Parathyroid adenoma (tissue), 2 donors: ENCODE data around the gene TYRP1.

Experiments
- H2AFZ ChIP-seq: fragments of 300-600 bp; sonication (generic); one replicate; pipeline ENCODE4 v1.7.0; 2017; ENCODE audit warnings: antibody characterized with exemption, mild to moderate bottlenecking
- H3K27ac ChIP-seq: fragments of 300-600 bp; sonication (generic); one replicate; pipeline ENCODE4 v1.7.0; 2017
- H3K27me3 ChIP-seq: fragments of 300-600 bp; sonication (generic); one replicate; pipeline ENCODE4 v1.7.0; 2017; ENCODE audit warnings: low read length; ENCODE audit not compliant: control insufficient read depth, insufficient read depth
- H3K36me3 ChIP-seq: fragments of 300-600 bp; sonication (generic); one replicate; pipeline ENCODE4 v1.7.0; 2017; ENCODE audit warnings: low read length; ENCODE audit not compliant: control insufficient read depth, insufficient read depth
- H3K4me1 ChIP-seq: fragments of 300-600 bp; sonication (generic); one replicate; pipeline ENCODE4 v1.7.0; 2017; ENCODE audit warnings: control low read depth
- H3K4me2 ChIP-seq: fragments of 300-600 bp; sonication (generic); one replicate; pipeline ENCODE4 v1.7.0; 2017; ENCODE audit warnings: low read length
- H3K4me3 ChIP-seq: fragments of 300-600 bp; sonication (generic); one replicate; pipeline ENCODE4 v1.7.0; 2017; ENCODE audit warnings: low read depth, low read length
- H3K79me2 ChIP-seq: fragments of 300-600 bp; sonication (generic); one replicate; pipeline ENCODE4 v1.7.0; 2017; ENCODE audit warnings: control low read depth
- H3K9ac ChIP-seq: fragments of 300-600 bp; sonication (generic); one replicate; pipeline ENCODE4 v1.7.0; 2017; ENCODE audit warnings: mild to moderate bottlenecking
- H3K9me3 ChIP-seq: fragments of 300-600 bp; sonication (generic); one replicate; pipeline ENCODE4 v1.7.0; 2017; ENCODE audit warnings: low read length; ENCODE audit not compliant: control insufficient read depth
- CTCF ChIP-seq: fragments of 300-600 bp; sonication (generic); IDR thresholded peaks from one replicate; pipeline ENCODE4 v1.7.0; 2017; ENCODE audit warnings: antibody characterized with exemption, mild to moderate bottlenecking
- donor health status: primary hyperparathyroidism.

TYRP1 gene

GRCh38 chr9:12680341-12680740 lies 12.8 kb upstream of the TYRP1 start:
- Histone ChIP-seq H3K4me2 (no peak overlapping the region), H3K9ac (no peak overlapping the region), H3K79me2 (no peaks in the 10 kb centered on the region), H3K4me1 (no peaks in the 10 kb centered on the region), H3K27ac (no peak overlapping the region), H2AFZ (no peak overlapping the region), H3K4me3 (no peak overlapping the region), H3K27me3 (no peaks in the 10 kb centered on the region), H3K36me3 (no peaks in the 10 kb centered on the region), H3K9me3 (no peaks in the 10 kb centered on the region)
- TF ChIP-seq CTCF, result no peak

- Histone ChIP-seq H3K4me2 (no peak overlapping the region), H3K4me1 (no peaks in the 10 kb centered on the region), H2AFZ (no peak overlapping the region), H3K27me3 (no peaks in the 10 kb centered on the region), H3K36me3 (no peaks in the 10 kb centered on the region), H3K9me3 (no peaks in the 10 kb centered on the region), H3K4me3 (no peak overlapping the region), H3K79me2 (no peaks in the 10 kb centered on the region), H3K9ac (no peak overlapping the region), H3K27ac (no peak overlapping the region)
- TF ChIP-seq CTCF, result no peak
Observed at GRCh38 chr9:12680757-12681156, 12.4 kb upstream of the TYRP1 start.

GRCh38 chr9:12681620-12682019 lies 11.6 kb upstream of the TYRP1 start:
- H3K79me2 ChIP-seq, result no peaks in the 10 kb centered on the region
- no peak overlapping the region for H3K27ac ChIP-seq
- H3K4me2 ChIP-seq, result no peak overlapping the region
- no peak overlapping the region for H2AFZ ChIP-seq
- no peak overlapping the region for H3K9ac ChIP-seq
- no peaks in the 10 kb centered on the region for H3K9me3 ChIP-seq
- no peak overlapping the region for H3K4me3 ChIP-seq
- H3K36me3 ChIP-seq, result no peaks in the 10 kb centered on the region
- H3K4me1 ChIP-seq, result no peaks in the 10 kb centered on the region
- H3K27me3 ChIP-seq, result no peaks in the 10 kb centered on the region
- TF ChIP-seq CTCF, result no peak

GRCh38 chr9:12684974-12685373 lies 8.2 kb upstream of the TYRP1 start:
- TF ChIP-seq CTCF, result no peak
- Histone ChIP-seq H3K9me3 (no peaks in the 10 kb centered on the region), H3K79me2 (no peaks in the 10 kb centered on the region)

GRCh38 chr9:12689233-12689632 lies 4.0 kb upstream of the TYRP1 start:
- Histone ChIP-seq H3K4me1 (no peaks in the 10 kb centered on the region), H3K4me3 (no peak overlapping the region), H3K79me2 (no peaks in the 10 kb centered on the region), H3K9ac (no peak overlapping the region), H2AFZ (no peak overlapping the region), H3K27me3 (no peaks in the 10 kb centered on the region), H3K4me2 (no peak overlapping the region), H3K27ac (no peak overlapping the region), H3K36me3 (no peaks in the 10 kb centered on the region), H3K9me3 (no peaks in the 10 kb centered on the region)
- TF ChIP-seq CTCF, result no peak

More at GRCh38 chr9:12684974-12685373, 8.2 kb upstream of the TYRP1 start:
- Histone ChIP-seq H3K36me3 (no peaks in the 10 kb centered on the region), H3K4me3 (no peak overlapping the region), H3K27ac (no peak overlapping the region), H2AFZ (no peak overlapping the region), H3K4me1 (no peaks in the 10 kb centered on the region), H3K4me2 (no peak overlapping the region), H3K9ac (no peak overlapping the region), H3K27me3 (no peaks in the 10 kb centered on the region)
